ENCODE results near the gene TALDO1. TPM values are rescaled to one million over a fixed set of nuclear protein-coding genes. Genes with fewer than 3 reads are reported as not detected.

Gene TALDO1
- total RNA-seq (ENCODE audit: unreplicated experiment): 182 TPM
- long read RNA-seq, transcript TALDO1-201 (8 exons, 1,346 nt): major isoform, 177 of 188 reads
- long read RNA-seq, partial matches to known transcripts: 4 of 188 reads
- long read RNA-seq, other reads (novel, unspliced or antisense): 7 of 188 reads

GRCh38 chr11:747158-748006 is at the start of gene TALDO1:
Gene TALDO1, plus strand, starts transcription at chr11:747464. Its CDS starts 18 bp downstream, at chr11:747482.
- no peaks in the 10 kb centered on the region for H3K36me3 Mint-ChIP-seq (ENCODE audit: unreplicated experiment)
- no peaks in the 10 kb centered on the region for H3K27me3 Mint-ChIP-seq (ENCODE audit: unreplicated experiment)
- peak; percentile 98 for DNase-seq
- H3K9me3 Mint-ChIP-seq (ENCODE audit: unreplicated experiment): peaks cover 7% of the 10 kb centered on the region
- no peak for TF ChIP-seq CTCF (IDR thresholded peaks at IDR 0.05; ENCODE audit: partially characterized antibody, unreplicated experiment)
- H3K27ac Mint-ChIP-seq (ENCODE audit: unreplicated experiment): peak within 1 kb of the TSS; percentile 96
- H3K4me3 Mint-ChIP-seq (ENCODE audit: unreplicated experiment): peak within 1 kb of the TSS; percentile 91
- peaks cover 8% of the 10 kb centered on the region for H3K4me1 Mint-ChIP-seq (ENCODE audit: low read depth, unreplicated experiment)

GRCh38 chr11:697811-698311 is 49.4 kb upstream of the TALDO1 start:
- peak overlapping the region; percentile 73 for H3K27ac Mint-ChIP-seq (ENCODE audit: unreplicated experiment)
- H3K4me3 Mint-ChIP-seq (ENCODE audit: unreplicated experiment): peak overlapping the region; percentile 85
- no peak for TF ChIP-seq CTCF (IDR thresholded peaks at IDR 0.05; ENCODE audit: partially characterized antibody, unreplicated experiment)

DNA sequence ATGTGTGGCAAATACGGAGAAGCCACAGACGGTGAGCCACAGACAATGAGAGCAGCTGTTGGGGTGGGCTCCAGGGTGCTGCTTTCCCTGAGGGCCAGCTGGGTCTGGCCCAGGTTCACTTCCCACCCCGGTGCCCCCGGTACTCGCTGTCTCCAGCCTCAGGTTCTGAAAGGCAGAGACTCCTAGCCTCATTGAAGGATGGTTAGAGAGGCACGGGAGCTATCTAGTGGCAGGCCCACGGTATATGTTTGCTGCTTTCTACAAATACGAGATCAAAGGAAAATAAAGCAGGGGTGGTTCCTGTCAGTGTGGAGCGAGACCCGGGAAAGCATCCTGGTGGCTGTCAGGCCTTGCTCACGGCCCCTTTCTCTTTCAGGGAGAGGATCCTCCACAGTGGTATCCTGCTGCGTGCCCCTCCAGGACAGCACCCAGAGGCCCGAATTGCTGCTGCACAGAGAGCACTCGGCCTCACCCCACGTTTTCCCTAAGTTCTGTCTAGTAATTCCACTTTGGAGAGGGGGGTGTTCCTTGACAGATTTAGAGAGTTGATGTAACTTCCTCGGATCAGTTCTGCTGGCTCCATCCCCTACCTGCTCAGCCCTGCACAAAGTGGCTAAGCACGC is 48.7 kb upstream of the TALDO1 start:
- H3K36me3 Mint-ChIP-seq (ENCODE audit: unreplicated experiment): no peaks in the 10 kb centered on the region
- peaks cover 4% of the 10 kb centered on the region for H3K9me3 Mint-ChIP-seq (ENCODE audit: unreplicated experiment)
- H3K4me3 Mint-ChIP-seq (ENCODE audit: unreplicated experiment): peak overlapping the region; percentile 85
- H3K27me3 Mint-ChIP-seq (ENCODE audit: unreplicated experiment): peaks cover 10% of the 10 kb centered on the region
- H3K4me1 Mint-ChIP-seq (ENCODE audit: low read depth, unreplicated experiment): peaks cover 16% of the 10 kb centered on the region
- no peak for TF ChIP-seq CTCF (IDR thresholded peaks at IDR 0.05; ENCODE audit: partially characterized antibody, unreplicated experiment)
- DNase-seq: no peak
- peak overlapping the region; percentile 73 for H3K27ac Mint-ChIP-seq (ENCODE audit: unreplicated experiment)

More at GRCh38 chr11:697811-698311, 49.4 kb upstream of the TALDO1 start:
- no peaks in the 10 kb centered on the region for H3K36me3 Mint-ChIP-seq (ENCODE audit: unreplicated experiment)
- H3K9me3 Mint-ChIP-seq (ENCODE audit: unreplicated experiment): peaks cover 10% of the 10 kb centered on the region
- H3K4me1 Mint-ChIP-seq (ENCODE audit: low read depth, unreplicated experiment): peaks cover 23% of the 10 kb centered on the region
- DNase-seq: no peak
- H3K27me3 Mint-ChIP-seq (ENCODE audit: unreplicated experiment): peaks cover 13% of the 10 kb centered on the region

DNA sequence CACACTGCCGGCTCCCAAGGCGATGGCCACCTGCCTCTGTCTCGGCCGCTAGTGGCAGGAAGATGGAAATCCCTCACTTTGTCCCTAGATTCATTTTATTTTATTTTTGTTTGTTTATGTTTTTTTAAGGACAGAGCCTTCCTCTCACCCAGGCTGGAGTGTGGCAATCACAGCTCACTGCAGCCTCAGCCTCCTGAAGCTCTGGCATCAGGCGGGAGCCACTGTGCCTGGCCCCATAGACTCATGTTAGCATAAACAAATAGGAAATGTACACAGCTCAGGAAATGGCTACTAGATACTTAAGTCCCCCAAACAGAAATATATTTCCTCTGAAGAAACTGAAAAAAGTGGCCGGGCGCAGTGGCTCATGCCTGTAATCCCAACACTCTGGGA is 48.2 kb upstream of the TALDO1 start:
- no peak overlapping the region for H3K4me3 Mint-ChIP-seq (ENCODE audit: unreplicated experiment)
- H3K27ac Mint-ChIP-seq (ENCODE audit: unreplicated experiment): no peak overlapping the region
- peaks cover 12% of the 10 kb centered on the region for H3K27me3 Mint-ChIP-seq (ENCODE audit: unreplicated experiment)
- peaks cover 5% of the 10 kb centered on the region for H3K9me3 Mint-ChIP-seq (ENCODE audit: unreplicated experiment)
- H3K36me3 Mint-ChIP-seq (ENCODE audit: unreplicated experiment): no peaks in the 10 kb centered on the region
- DNase-seq: no peak
- H3K4me1 Mint-ChIP-seq (ENCODE audit: low read depth, unreplicated experiment): peaks cover 17% of the 10 kb centered on the region
- TF ChIP-seq CTCF (IDR thresholded peaks at IDR 0.05; ENCODE audit: partially characterized antibody, unreplicated experiment): no peak

Measured in glutamatergic neuron (in vitro differentiated cells).